CD14-positive monocyte (primary cell): Measurements from ENCODE around the gene P2RY6. TPM values are rescaled to one million over a fixed set of nuclear protein-coding genes. Genes with fewer than 3 reads are reported as not detected.

ENCODE experiments used
- DNase-seq, 3 donors: peaks; one replicate each; pipeline ENCODE4 v3.0.0-alpha.2; 2011 to 2022
- H2AFZ ChIP-seq: 2 replicates; pipeline ENCODE4 v1.6.0; 2012; ENCODE audit warnings: mild to moderate bottlenecking, low read depth, low read length, inconsistent platforms; ENCODE audit not compliant: insufficient read depth, poor library complexity, severe bottlenecking
- H3K27ac ChIP-seq, 2 donors: 1 replicate in 1 of 2; 2 replicates in 1 of 2; pipeline ENCODE4 v1.5.1; 2012 to 2013; ENCODE audit warnings: low read length in 2 of 2, control low read depth in 1 of 2, inconsistent platforms in 1 of 2, low read depth in 1 of 2, mild to moderate bottlenecking in 1 of 2
- H3K27me3 ChIP-seq, 2 donors: one replicate each; pipeline versions ENCODE4 v1.6.0 to v1.6.1; 2011 to 2013; ENCODE audit warnings: low read length in 2 of 2; ENCODE audit not compliant: control insufficient read depth in 2 of 2, insufficient read depth in 2 of 2
- H3K36me3 ChIP-seq, 2 donors: replicated peaks in 1 of 2; 1 replicate in 1 of 2; 2 replicates in 1 of 2; pipeline versions ENCODE4 v1.5.1 to v1.6.1; 2012 to 2013; ENCODE audit warnings: low read length in 2 of 2, control low read depth in 1 of 2, inconsistent platforms in 1 of 2, mild to moderate bottlenecking in 1 of 2; ENCODE audit not compliant: insufficient read depth in 2 of 2, control insufficient read depth in 1 of 2
- H3K4me1 ChIP-seq, 2 donors: 1 replicate in 1 of 2; 2 replicates in 1 of 2; pipeline versions ENCODE4 v1.5.1 to v1.6.1; 2012 to 2013; ENCODE audit warnings: low read length in 2 of 2, control low read depth in 1 of 2, inconsistent platforms in 1 of 2, mild to moderate bottlenecking in 1 of 2, moderate library complexity in 1 of 2; ENCODE audit not compliant: insufficient read depth in 2 of 2, control insufficient read depth in 1 of 2
- H3K4me2 ChIP-seq: replicated peaks from 2 replicates; pipeline ENCODE3; 2012; ENCODE audit warnings: low read length, moderate library complexity, mild to moderate bottlenecking; ENCODE audit not compliant: poor library complexity, severe bottlenecking; ENCODE audit errors: extremely low read depth
- H3K4me3 ChIP-seq, 3 experiments: fragments of 200-600 bp in 1 of 3; sonication (generic) in 1 of 3; replicated peaks in 1 of 3; 1 replicate in 2 of 3; 2 replicates in 1 of 3; pipeline ENCODE4 v1.5.1; 2011 to 2013; ENCODE audit warnings: low read length in 3 of 3, mild to moderate bottlenecking in 3 of 3, control low read depth in 2 of 3, low read depth in 2 of 3, inconsistent platforms in 1 of 3, moderate library complexity in 1 of 3
- H3K79me2 ChIP-seq: 2 replicates; pipeline ENCODE4 v1.6.0; 2012; ENCODE audit warnings: mild to moderate bottlenecking, control low read depth, inconsistent platforms, low read length, moderate library complexity; ENCODE audit not compliant: insufficient read depth
- H3K9ac ChIP-seq: 2 replicates; pipeline ENCODE4 v1.6.0; 2017; ENCODE audit warnings: low read length, mild to moderate bottlenecking; ENCODE audit not compliant: insufficient read depth, poor library complexity, severe bottlenecking
- H3K9me3 ChIP-seq, 2 donors: replicated peaks in 1 of 2; 1 replicate in 1 of 2; 2 replicates in 1 of 2; pipeline versions ENCODE4 v1.5.1 to v1.6.1; 2012 to 2013; ENCODE audit warnings: low read length in 2 of 2, control low read depth in 1 of 2; ENCODE audit not compliant: control insufficient read depth in 1 of 2, insufficient read depth in 1 of 2
- H4K20me1 ChIP-seq: 2 replicates; pipeline ENCODE4 v1.6.0; 2012; ENCODE audit warnings: mild to moderate bottlenecking, low read length, control low read depth, moderate library complexity; ENCODE audit not compliant: insufficient read depth
- H3K27ac Mint-ChIP-seq, 7 donors: one replicate each; pipeline ENCODE4 v1.8.0; 2020; ENCODE audit warnings: mild to moderate bottlenecking in 7 of 7, mixed read lengths in 7 of 7, moderate library complexity in 6 of 7, inconsistent platforms in 2 of 7
- H3K27me3 Mint-ChIP-seq, 3 donors: one replicate each; pipeline ENCODE4 v1.8.0; 2021 to 2022; ENCODE audit warnings: low read depth in 3 of 3, mild to moderate bottlenecking in 3 of 3, mixed read lengths in 3 of 3, moderate library complexity in 3 of 3, inconsistent platforms in 1 of 3
- H3K36me3 Mint-ChIP-seq, 2 donors: one replicate each; pipeline ENCODE4 v1.8.0; 2020; ENCODE audit warnings: mixed read lengths in 2 of 2, inconsistent platforms in 1 of 2, mild to moderate bottlenecking in 1 of 2
- H3K4me1 Mint-ChIP-seq: one replicate; pipeline ENCODE4 v1.8.0; 2020; ENCODE audit warnings: mild to moderate bottlenecking, mixed read lengths
- H3K4me3 Mint-ChIP-seq, 2 donors: one replicate each; pipeline ENCODE4 v1.8.0; 2020; ENCODE audit warnings: mild to moderate bottlenecking in 2 of 2, mixed read lengths in 2 of 2, moderate library complexity in 1 of 2
- H3K9me3 Mint-ChIP-seq, 7 donors: one replicate each; pipeline ENCODE4 v1.8.0; 2020 to 2022; ENCODE audit warnings: mixed read lengths in 7 of 7, mild to moderate bottlenecking in 6 of 7, moderate library complexity in 6 of 7, inconsistent platforms in 2 of 7
- WGBS: methylation state at CpG from one replicate; pipeline ENCODE4 v1.1.5; 2013; ENCODE audit warnings: missing lambda C conversion rate; ENCODE audit not compliant: insufficient coverage; 5-methylcytosine and 5-hydroxymethylcytosine counted together
- intact Hi-C, 2 donors: fragments of 100-400 bp; cut with micrococcal nuclease; formaldehyde crosslinking; loops; one replicate each; pipeline versions ENCODE4 v1.15.0 to v1.15.1; 2023
- polyA plus RNA-seq, 3 donors: library from polyadenylated mRNA; depleted of rRNA in 1 of 3; unstranded in 2 of 3; stranded (reverse) in 1 of 3; fragments of 300-500 nt in 2 of 3; fragments of >200 nt in 1 of 3; fragmentation: Illumina TruSeq in 2 of 3; gene quantifications; 1 replicate in 2 of 3; 2 replicates in 1 of 3; pipeline ENCODE4 v1.2.3, GENCODE V29; 2012 to 2021
- TF ChIP-seq, protein P1 (sequence below): fragments of 200-600 bp; IDR thresholded peaks from one replicate; pipeline ENCODE4 v1.8.0; 2022; ENCODE audit warnings: antibody characterized with exemption, mild to moderate bottlenecking

P2RY6 gene
- polyA plus RNA-seq, 3 donors, result 1.7 to 5.1 (median 1.8) TPM

DNA sequence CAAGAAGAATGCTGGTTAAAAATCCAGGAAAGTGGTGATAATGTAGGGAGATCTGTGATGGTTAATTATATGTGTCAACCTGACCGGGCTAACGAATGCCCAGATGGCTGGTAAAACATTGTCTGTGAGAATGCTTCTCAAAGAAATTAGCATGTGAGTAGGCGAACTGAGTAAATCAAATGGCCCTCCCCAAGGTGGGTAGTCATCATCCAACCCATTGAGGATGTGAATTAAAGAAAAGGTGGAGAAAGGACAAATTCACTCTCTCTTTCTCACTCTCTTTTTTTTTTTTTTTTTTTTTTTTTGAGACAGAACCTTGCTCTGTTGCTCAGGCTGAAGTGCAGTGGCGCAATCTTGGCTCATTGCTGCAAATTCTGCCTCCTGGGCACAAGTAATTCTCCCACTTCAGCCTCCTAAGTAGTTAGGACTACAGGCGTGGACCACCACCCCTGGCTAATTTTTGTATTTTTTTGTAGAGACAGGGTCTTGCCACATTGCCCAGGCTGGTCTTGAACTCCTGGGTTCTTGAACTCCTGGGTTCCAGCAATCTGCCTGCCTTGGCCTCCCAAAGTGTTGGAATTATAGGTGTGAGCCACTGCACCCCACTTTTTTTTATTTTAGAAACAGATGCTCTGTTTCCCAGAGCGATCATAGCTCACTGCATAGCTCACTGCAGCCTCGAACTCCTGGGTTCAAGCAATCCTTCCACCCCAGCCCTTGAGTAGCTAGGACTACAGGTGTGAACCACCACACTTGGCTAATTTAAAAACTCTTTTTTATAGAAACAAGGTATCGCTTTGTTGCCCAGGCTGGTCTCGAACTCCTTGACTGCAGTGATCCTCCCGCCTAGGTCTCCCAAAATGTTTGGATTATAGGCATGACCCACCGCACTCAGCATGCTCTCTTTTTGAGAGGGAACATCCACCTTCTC lies 22.0 kb upstream of the P2RY6 start:
- intact Hi-C loops, result loop anchor here (5.0 to 10.0 kb wide), 3 partner anchors 37 to 415 kb away; no protein-coding TSS in a partner anchor
- no peaks in the 10 kb centered on the region for H3K9me3 Mint-ChIP-seq
- H3K9me3 ChIP-seq, result no peaks in the 10 kb centered on the region

GRCh38 chr11:73252577-73253191 lies 19.5 kb upstream of the P2RY6 start:
- Mint-ChIP-seq H3K36me3 (peaks cover 2 to 8% of the 10 kb centered on the region in 2 donors), H3K9me3 (no peaks in the 10 kb centered on the region), H3K27ac (peak overlapping the region in 1 of 7 donors; percentile 21), H3K27me3 (peaks cover 0 to 2% (median 0%) of the 10 kb centered on the region in 3 donors), H3K4me3 (no peak overlapping the region), H3K4me1 (no peaks in the 10 kb centered on the region)
- Histone ChIP-seq H3K36me3 (peaks cover 0 to 3% of the 10 kb centered on the region in 2 donors), H3K27me3 (no peaks in the 10 kb centered on the region), H3K4me2 (no peak overlapping the region), H3K4me3 (no peak overlapping the region), H2AFZ (no peak overlapping the region), H3K9ac (no peak overlapping the region), H3K79me2 (no peaks in the 10 kb centered on the region), H3K4me1 (no peaks in the 10 kb centered on the region), H3K9me3 (no peaks in the 10 kb centered on the region), H4K20me1 (no peaks in the 10 kb centered on the region), H3K27ac (no peak overlapping the region)
- no peak for DNase-seq
- WGBS, result 96% methylated on average over 3 of the region's 4 CpGs
- intact Hi-C loops, result loop anchor here (5.0 kb wide), 2 partner anchors 35 to 40 kb away; no protein-coding TSS in a partner anchor
- TF ChIP-seq, protein P1, sequence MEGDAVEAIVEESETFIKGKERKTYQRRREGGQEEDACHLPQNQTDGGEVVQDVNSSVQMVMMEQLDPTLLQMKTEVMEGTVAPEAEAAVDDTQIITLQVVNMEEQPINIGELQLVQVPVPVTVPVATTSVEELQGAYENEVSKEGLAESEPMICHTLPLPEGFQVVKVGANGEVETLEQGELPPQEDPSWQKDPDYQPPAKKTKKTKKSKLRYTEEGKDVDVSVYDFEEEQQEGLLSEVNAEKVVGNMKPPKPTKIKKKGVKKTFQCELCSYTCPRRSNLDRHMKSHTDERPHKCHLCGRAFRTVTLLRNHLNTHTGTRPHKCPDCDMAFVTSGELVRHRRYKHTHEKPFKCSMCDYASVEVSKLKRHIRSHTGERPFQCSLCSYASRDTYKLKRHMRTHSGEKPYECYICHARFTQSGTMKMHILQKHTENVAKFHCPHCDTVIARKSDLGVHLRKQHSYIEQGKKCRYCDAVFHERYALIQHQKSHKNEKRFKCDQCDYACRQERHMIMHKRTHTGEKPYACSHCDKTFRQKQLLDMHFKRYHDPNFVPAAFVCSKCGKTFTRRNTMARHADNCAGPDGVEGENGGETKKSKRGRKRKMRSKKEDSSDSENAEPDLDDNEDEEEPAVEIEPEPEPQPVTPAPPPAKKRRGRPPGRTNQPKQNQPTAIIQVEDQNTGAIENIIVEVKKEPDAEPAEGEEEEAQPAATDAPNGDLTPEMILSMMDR, result peak; percentile 11

More for the DNA sequence above, 22.0 kb upstream of the P2RY6 start:
- H2AFZ ChIP-seq, result no peak overlapping the region
- H3K4me3 Mint-ChIP-seq, result no peak overlapping the region
- H3K27ac ChIP-seq, result no peak overlapping the region
- no peak for DNase-seq
- H3K27ac Mint-ChIP-seq, result peak overlapping the region in 2 of 7 donors; percentile 37 to 76
- H3K4me3 ChIP-seq, result no peak overlapping the region
- H3K27me3 Mint-ChIP-seq, result peaks cover 0 to 2% (median 0%) of the 10 kb centered on the region in 3 donors
- TF ChIP-seq, protein P1, result no peak
- H3K79me2 ChIP-seq, result no peaks in the 10 kb centered on the region
- H3K27me3 ChIP-seq, result no peaks in the 10 kb centered on the region
- H3K4me2 ChIP-seq, result no peak overlapping the region
- peaks cover 6 to 23% of the 10 kb centered on the region in 2 donors for H3K36me3 Mint-ChIP-seq
- no peaks in the 10 kb centered on the region for H3K4me1 ChIP-seq
- no peaks in the 10 kb centered on the region for H3K4me1 Mint-ChIP-seq
- WGBS, result 98% methylated on average over 8 of the region's 11 CpGs
- no peak overlapping the region for H3K9ac ChIP-seq
- no peaks in the 10 kb centered on the region for H4K20me1 ChIP-seq
- peaks cover 2 to 21% of the 10 kb centered on the region in 2 donors for H3K36me3 ChIP-seq
